Endometrial microvascular endothelial cells (primary cell): ENCODE data around the gene PRKAA1. TPM values are rescaled to one million over a fixed set of nuclear protein-coding genes. Genes with fewer than 3 reads are reported as not detected.
"Not testable (repeated sequence)": the region's sequence is repeated elsewhere in the genome, so short reads cannot be mapped to it uniquely, and the experiment has no call there.

Experiments used
- in situ Hi-C: cut with HindIII; loops from 2 replicates; pipeline ENCODE4 v1.10.0; 2017; ENCODE audit warnings: low sequenced_read_pairs, low pct_unique_long_range_greater_than_20kb; ENCODE audit errors: inconsistent ontology term
- total RNA-seq: library from RNA; depleted of rRNA; stranded (reverse); fragments of >200 nt; gene quantifications from one replicate; pipeline ENCODE4 v1.2.3, GENCODE V29; 2015; ENCODE audit errors: inconsistent ontology term

Gene PRKAA1
- total RNA-seq, 1 donor from 2014 or later: 85.6 TPM

DNA sequence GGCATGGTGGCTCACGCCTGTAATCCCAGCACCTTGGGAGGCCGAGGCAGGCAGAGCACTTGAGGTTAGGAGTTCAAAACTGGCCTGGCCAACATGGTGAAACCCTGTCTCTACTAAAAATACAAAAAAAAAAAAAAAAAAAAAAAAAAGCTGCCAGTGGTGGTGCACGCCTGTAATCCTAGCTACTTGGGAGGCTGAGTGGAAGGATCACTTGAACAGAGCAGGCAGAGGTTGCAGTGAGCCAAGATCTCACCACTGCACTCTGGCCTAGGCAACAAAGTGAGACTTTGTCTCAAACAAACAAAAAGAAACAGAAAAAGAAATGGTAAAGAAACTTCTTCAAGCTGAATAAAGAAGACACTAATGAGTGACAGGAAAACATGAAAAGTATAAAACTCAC, 11.5 kb downstream of the PRKAA1 start:
- in situ Hi-C loops: not testable (repeated sequence)

DNA sequence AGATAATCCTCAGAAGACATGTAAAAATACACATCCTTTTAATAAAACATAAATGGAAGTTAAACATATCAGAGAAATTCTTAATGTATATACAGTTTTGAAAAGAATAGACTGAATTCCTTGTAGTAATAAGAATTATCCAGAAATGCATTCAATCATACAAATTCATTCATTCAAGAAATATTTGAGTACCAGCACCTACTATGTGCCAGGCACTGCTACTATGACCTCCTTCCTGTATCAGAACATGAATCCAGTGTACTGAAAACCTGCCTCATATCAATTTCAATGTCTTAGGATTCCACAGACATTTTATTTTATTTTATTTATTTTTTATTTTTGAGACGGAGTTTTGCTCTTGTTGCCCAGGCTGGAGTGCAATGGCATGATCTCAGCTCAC, 13.3 kb downstream of the PRKAA1 start:
- in situ Hi-C loops: no loop called here

DNA sequence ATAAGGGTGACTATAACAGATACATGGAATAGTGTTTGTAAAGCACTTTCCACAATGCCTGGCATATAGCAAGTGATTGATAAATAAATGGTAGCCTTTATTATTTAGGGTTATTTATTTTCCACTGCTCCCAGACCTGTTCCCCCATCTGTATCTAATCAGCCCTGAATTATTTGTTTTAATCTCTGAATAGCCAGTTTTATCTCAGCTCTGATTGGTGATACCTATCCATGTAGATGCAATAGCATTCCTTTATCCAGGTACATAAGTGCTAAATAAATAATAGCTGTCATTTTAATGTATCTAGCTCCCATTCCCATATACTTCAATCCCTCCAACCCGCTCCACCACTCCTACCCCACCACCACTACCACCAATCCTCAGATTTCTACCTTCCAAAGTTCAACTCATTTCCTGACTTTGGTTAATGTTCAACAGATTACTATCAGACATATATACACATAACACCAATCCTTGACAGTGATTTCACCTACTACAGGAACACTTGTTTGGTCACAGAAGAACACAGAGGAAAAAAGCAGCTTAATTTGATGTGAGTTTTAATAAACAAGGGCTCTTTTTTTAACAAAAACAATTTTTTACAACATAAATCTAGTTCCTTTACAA, 14.0 kb downstream of the PRKAA1 start:
- in situ Hi-C loops: no loop called here

DNA sequence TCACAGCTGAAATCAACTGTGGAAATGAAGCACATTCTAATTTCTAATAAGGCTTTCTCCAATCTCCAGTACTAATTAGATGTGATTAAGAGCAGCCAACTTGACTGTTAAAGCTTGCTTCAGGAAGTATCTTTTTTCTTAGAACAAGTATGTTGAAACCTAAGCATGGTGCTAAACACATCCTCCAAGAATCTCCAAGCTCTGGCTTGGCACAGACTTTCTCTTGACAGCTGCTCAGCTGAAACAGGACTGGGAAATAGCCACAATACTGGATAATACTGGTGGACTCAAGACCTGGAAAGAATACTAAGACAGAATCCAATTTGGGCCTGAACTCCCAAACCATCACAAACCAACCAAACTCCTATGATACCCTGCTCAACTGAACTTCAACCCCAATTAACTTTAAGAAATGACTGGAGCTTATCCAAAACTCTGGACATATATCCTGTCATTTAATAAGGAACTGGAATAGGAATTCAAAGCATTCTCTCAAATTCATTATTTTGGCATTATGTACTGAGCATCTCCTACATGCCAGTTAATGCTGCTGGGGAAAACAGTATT, 16.2 kb downstream of the PRKAA1 start:
- in situ Hi-C loops: no loop called here

DNA sequence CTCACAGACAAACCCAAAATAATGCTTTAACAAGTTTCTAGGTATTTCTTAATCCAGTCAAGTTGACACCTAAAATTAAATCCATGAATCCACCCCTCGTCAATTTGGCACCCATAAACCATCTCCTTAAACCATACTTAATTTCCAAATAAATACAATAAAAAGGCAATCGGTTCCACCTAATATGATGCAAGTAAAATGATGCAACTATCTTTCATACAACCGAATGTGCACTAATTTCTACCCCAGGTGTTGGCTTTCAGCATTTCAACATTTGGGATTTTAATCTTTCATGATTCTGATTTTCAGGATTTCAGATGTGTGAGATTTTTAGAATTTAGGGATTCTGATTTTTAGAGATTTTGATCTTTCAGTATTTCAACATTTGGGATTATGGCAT, 17.3 kb downstream of the PRKAA1 start:
- in situ Hi-C loops: no loop called here

DNA sequence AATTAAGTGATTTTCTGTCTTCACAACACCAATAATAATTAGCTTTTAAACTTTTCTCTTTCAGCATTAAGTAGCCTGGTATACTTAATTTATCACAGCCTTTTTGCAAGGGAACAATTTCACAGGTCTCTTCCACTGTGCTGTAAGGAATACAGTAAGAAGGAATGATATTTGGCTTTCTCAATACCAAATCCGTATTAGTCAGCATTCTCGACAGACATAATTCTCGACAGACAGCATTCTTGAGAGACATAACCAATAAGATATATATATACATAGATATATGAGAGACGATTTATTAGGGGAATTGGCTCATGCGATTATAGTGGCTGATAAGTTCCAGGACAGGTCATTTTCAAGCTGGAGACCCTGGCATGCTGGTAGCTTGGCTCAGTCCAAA, 18.0 kb downstream of the PRKAA1 start:
- in situ Hi-C loops: no loop called here

DNA sequence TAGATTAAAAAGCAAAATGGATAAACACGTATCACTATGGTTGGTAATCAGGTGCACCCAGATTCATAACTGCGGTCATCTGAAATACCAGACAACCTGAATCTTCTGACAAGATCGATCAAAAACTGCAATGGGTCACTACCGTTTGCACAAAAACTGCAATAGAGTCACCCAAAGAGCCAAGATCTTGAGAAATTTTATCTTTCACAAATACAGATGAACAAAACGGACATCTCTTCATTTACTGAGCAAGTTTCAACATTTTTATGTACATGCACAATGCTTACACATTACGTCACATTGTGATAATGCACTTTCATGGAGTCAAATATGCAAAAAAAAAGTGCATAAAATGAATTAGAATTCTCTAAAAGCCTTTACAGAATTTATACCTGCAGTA, 18.6 kb downstream of the PRKAA1 start:
- in situ Hi-C loops: no loop called here

DNA sequence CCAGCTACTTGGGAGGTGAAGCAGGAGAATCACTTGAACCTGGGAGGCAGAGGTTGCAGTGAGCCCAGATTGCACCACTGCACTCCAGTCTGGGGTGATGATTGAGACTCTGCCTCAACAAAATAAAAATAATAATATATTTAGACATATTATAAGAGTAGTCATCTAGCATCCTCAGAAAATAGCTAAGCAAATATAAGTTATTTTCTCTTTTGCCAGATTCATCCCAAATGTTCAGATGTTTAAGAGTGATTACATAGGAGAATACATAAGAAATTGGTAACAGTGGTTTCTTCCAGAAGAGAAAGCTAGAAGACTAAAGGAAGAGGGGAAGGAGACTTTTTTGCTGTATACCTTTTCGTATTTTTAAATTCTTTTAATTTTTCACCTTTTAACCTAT, 20.0 kb downstream of the PRKAA1 start:
- in situ Hi-C loops: no loop called here

DNA sequence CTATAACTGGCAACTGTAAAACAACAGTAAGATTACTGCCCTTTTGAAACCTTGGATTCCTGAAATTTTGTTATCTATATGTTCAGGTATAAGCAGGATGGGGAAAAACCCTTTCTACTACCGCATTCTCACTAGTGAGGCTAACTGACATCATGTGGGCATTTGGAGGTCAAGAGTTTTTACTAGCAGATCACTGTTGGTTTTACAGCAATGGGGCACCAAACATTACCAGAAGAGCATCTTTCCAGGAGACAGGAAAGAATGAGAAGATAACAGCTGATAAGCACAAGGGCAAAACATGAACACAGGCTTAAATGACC, 21.6 kb downstream of the PRKAA1 start:
- in situ Hi-C loops: no loop called here

DNA sequence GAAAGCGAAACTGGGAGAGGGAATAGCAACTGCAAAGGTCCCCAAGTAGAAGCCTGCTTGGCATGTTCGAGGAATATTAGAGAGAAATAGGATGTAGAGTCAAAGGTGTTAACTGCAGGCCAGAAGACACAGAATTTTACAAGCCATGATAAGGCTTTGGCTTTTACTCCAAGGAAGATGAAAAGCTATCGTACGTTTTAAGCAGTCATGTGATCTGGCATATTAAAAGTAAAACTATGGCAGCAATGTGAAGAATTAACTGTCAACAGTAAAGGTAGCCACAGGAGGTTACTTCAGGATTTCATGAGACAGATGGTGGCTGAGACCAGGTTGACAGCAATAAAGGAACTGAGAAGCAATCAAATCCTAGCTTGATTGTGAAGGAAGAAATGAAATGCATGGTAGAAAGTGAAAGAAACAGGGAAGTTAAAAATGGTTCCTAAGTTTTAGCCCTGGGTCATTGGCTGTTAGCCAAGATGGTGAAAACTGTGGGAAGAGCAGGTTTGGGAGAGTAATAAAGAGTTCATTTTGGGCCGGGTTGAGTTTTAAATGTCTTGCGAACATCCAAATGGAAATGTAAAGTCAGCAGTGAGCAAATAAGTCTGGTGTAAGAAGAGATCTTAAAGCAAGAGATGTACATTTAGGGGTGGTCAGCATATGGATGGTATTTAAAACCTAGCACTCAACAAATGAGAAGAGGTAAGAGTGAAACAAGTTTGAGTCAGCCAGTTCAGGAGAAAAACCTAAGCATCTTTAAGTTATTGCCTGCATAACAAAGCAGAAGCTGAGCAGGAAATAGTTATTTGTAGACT, 22.1 kb downstream of the PRKAA1 start:
- in situ Hi-C loops: no loop called here

DNA sequence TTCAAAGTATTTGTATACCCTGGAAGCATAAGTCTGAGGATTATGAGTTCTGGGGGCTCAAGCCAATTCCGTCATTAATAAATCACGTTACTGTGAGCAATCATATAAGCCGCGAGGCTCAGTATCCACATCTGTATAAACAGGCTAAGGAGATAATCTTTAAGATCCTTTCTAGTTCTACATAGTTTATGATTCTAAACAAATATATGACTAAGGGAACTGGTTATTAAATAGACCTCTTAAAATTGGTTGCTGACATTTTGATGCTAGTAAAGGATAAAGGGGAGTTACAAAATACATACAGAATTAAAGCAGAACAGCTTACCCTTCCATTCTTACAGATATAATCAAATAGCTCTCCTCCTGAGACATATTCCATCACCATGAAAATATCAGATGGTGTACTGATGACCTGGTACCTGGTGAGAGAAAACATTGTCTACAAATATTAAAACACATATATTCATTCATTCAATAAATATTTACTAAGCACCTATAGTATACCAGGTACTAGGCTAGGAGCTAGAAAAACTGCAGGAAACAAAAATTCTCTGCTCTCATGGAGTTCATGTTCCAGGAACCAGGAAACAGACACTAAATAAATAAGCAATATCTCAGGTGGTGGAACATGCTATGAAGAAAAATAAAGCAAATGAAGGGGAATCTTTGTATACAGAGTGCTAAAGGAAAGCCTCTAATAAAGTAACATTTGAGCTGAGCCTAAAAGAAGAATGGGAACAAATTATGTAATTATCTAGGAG, 22.9 kb downstream of the PRKAA1 start:
- in situ Hi-C loops: no loop called here

DNA sequence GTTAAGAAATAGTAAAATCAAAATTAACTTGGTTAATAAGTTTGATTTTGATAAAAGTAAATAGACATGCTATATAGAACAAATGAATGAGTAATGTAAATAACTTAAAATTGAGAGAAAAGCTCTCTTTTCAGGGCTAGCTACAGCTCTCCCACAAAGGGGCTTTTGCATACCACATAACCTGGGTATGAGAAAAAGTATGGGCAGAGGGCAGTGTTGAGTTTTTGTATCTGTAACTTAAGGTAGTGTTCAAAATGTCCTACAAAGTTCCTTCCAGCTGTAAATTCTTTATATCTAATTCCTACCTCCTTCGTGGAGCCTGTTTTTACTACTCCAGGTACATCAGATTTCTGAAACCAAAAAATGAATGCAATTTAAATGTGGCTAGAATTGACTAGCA, 23.6 kb downstream of the PRKAA1 start:
- in situ Hi-C loops: no loop called here

DNA sequence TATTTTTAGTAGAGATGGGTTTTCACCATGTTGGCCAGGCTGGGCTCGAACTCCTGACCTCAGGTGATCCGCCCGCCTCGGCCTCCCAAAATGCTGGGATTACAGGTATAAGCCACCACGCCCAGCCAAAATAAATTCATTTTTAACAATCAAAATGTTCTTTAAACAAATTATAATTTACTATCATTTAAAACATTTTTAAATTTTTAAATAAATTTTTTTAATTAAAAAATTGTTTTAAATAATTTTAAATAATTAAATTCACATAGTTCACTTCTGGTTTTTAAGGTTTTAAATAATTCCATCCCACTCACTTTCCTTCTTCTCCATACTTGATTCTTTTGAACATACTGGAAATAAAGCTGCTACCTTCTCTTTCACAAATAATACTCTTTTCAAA, 27.4 kb downstream of the PRKAA1 start:
- in situ Hi-C loops: no loop called here

DNA sequence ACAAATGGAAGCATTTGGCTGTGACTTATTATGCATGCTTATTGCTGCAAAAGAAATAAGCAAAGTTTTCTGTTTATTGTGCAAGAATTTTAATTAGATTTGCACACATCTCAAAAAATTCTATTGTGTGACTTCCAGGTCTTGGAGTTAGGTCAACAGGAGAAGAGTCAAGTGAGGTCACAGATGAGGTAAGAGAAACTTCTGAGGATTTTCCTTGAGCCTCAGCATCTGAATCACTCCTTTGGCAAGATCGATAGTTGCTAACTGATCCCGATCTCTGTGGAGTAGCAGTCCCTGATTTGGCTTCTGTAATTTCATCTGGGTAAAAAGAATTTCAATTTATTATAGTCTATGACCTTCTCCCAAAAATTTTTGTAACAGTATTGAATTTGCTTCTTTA, 35.5 kb downstream of the PRKAA1 start:
- in situ Hi-C loops: no loop called here

DNA sequence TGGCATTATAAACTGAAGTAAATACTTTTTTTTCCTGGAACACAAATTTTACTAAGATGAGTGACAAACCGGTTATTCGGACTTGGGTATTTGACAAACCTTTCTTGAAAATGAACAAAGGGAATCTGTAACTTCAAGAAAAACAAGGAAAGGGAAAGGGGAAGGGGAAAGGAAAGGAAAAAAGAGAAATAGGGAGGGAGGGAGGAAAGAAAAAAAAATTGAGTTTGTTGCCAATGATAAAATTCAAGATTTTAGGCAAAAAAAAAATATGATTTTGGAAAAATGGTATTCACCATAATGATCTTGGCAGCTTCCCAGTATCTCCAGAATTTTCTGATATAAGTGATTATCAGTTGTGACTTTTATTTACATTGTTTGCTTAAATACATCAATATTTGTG, 40.8 kb downstream of the PRKAA1 start:
- in situ Hi-C loops: no loop called here

DNA sequence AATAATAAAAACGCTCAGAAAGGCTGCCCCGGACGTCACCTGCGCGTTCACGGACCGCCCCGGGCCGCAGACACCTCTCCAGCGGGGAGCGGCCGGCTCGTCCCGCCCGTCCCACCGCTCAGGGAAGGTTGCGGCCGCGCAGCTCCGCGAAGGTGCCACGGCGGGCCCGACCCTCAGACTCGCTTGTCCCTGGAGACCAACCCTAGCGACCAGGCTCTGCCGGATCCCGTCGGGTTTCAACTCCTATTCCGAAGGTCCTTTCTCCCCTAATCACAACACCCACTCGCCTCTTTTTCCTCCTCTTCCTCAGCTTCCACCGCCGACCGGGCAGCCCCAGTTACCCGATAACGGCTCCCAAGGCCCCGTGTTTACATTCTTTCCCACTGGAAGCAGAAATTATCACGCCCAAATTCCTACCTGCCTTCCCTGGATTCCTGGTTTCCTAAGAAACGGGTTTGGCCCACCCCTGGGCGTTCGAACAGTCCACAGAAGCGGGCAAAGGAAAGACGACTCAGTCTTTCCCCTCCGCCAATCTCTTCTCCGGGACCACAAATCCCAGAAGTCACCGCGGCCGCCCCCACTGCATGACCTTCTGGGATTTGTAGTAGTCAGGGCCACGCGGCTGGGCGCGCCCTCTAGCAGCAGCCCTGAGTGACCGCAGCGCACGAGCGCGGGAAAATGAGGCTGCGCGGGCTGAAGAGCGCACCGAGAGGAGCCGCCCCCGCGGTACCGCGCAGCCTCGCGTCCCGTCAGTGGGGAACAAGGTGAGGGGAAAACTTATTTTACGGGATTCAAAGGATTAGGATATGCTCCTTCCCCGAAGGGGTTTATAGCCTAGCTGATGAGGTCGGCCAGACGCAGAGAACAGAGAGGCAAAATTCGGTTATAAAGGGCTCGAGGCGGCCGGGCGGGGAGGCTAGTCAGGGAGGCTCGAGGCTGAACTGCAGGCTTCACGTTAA, 42.5 kb downstream of the PRKAA1 start, which contains the start of gene TTC33:
TSS of gene TTC33 (minus strand) at position 555 of the 959 bp plus-strand sequence. CDS start 8,943 bp downstream, outside the sequence.
- in situ Hi-C loops: no loop called here

DNA sequence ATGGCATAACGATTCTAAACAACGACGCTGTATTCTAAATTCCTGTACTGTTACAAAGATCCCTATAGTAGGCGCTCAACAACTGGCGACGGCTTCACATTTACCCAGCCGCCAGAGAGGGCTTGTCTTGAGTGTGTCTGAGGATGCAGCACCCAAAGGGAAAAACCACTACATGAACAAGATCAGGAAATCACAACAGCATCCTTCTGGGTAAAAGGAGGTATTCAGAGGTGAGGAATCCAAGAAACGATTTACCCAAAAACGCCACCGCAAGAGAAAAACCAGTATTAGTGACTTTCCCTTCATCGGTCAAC, 43.1 kb downstream of the PRKAA1 start:
- in situ Hi-C loops: no loop called here

DNA sequence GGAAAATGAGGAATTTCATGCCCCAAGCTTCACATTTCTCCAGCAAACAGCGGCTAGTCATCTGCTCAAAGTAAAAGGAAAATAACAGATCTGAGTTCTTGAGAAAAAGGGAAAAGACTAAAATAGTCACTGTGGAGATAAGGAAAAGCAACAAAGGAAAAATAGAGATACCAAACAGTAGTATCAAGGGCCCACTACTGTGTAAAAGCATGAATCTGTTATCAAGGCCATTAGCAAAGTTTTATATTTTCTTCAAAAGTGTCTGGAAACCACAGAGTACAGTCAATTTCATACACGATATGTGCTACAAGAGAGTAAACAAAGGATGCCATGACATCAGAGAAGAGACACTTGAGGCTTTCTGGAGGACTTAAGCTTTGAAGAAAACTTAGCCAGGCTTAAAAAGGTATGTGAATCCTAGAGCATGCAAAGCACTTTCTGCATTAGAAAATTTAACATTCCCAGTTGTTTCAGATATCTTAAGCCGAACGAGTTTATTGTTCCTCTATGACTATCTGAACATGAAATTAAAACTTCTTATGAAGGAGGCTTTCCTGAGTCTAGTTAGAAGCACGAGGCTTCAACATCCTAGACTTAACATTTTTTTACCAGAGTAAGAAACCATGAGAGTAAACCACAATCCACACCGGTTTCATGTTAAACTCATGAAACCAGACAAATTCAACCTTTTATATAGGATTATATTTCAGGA, 43.6 kb downstream of the PRKAA1 start:
- in situ Hi-C loops: no loop called here
